HAP-1 (cell line): ENCODE measurements around the gene MGME1.
A peak's percentile ranks its signal among the peaks of the same experiment; 100 is the strongest.

ENCODE experiments used
- DNase-seq, 2 experiments: peaks; one replicate each; pipeline ENCODE4 v3.0.0-alpha.2; 2016 to 2020; ENCODE audit warnings: low spot score in 2 of 2
- H3K27me3 ChIP-seq: fragments of 250-450 bp; sonication (Bioruptor Pico); 2 replicates; pipeline ENCODE4 v1.5.1; 2020; ENCODE audit warnings: low read depth, mild to moderate bottlenecking, moderate library complexity
- H3K36me3 ChIP-seq: fragments of 250-450 bp; sonication (Bioruptor Pico); replicated peaks from 2 replicates; pipeline ENCODE4 v1.5.1; 2020; ENCODE audit warnings: mild to moderate bottlenecking
- H3K4me1 ChIP-seq: fragments of 250-450 bp; sonication (Bioruptor Pico); 2 replicates; pipeline ENCODE4 v1.5.1; 2020; ENCODE audit warnings: mild to moderate bottlenecking
- H3K4me3 ChIP-seq: fragments of 250-450 bp; sonication (Bioruptor Pico); 2 replicates; pipeline ENCODE4 v1.5.1; 2020; ENCODE audit warnings: mild to moderate bottlenecking, moderate library complexity
- H3K9me3 ChIP-seq: fragments of 250-450 bp; sonication (Bioruptor Pico); 2 replicates; pipeline ENCODE4 v1.5.1; 2020; ENCODE audit warnings: mild to moderate bottlenecking, moderate library complexity
- in situ Hi-C: fragments of 300-500 bp; cut with MboI; formaldehyde crosslinking; loops from 3 replicates; pipeline ENCODE4 v1.14.3; 2020; ENCODE audit warnings: low sequenced_read_pairs, inconsistent platforms, mixed read lengths

The MGME1 gene, protein sequence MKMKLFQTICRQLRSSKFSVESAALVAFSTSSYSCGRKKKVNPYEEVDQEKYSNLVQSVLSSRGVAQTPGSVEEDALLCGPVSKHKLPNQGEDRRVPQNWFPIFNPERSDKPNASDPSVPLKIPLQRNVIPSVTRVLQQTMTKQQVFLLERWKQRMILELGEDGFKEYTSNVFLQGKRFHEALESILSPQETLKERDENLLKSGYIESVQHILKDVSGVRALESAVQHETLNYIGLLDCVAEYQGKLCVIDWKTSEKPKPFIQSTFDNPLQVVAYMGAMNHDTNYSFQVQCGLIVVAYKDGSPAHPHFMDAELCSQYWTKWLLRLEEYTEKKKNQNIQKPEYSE

DNA sequence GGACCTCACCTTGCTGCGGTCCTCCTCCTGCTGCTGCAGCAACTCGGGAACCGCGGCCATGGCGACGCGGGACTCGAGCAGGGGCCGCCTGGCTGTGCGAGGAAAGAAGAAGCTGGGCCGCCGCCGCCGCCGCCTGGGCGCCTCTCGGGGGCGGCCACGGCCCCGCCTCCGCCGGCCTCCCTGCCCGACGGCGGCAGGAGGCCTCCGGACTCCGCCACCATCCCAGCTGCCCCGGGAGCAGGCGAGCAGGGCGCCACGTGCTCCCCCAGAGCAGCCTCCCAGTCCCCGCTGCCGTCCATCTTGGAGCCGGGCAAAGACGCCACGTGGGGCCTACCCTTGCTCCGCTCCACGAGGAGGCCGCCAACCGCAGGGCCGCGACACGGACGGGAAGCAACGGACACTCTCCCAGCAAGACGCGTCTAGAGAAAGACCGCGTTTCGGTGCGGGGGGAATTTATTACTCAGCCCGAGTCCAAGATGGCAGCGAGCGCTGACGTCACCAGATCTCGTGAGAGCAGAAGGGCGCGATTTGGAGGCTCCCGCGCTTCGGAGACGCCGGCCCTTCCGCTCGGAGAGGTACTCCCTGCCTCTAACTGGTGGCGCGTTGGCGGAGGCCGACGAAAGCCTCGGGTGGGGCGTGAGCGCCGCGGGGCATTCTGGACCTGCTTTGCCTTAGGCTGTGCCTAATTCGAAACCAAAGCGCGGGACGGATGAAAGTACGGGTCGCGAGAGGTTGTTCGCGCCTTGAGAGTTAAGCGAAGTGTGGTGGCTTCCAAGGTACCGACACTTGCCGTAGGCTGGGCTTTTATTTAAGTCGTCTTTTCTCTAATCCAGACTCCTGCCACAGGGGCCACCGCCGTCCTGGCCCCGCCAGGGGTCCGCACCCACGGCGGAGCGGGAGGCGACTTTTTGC is at the start of gene MGME1, which contains the start of gene SNX5:
Gene MGME1, plus strand, starts transcription at position 653 of the 912 bp plus-strand sequence. CDS start 842 bp downstream, outside the sequence.
Gene SNX5, minus strand, starts transcription at position 429 of the 912 bp plus-strand sequence. Its CDS starts 369 bp downstream, at position 60.
- Histone ChIP-seq H3K9me3 (no peaks in the 10 kb centered on the region), H3K4me3 (peak within 1 kb of the TSS; percentile 92), H3K4me1 (peaks cover 21% of the 10 kb centered on the region), H3K36me3 (peaks cover 39% of the 10 kb centered on the region), H3K27me3 (no peaks in the 10 kb centered on the region)
- peak; percentile 92 to 99 for DNase-seq
- in situ Hi-C loops, result no loop called here

DNA sequence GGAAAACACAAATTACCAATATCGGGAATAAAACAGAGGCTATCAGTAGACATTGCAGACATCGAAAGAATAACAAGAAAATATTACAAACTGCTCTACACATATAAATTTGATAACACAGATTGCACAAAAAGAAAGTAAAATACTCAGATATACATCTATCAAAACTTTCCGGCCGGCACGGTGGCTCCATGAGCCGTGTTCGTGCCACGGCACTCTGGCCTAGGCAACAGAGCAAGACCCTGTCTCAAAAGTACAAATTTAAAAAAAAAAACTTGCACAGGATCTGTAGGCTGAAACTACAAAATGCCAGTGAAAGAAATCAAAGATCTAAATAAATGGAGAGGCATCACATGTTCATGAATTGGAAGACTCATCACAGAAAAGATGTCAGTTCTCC is 49.7 kb upstream of the MGME1 start:
- Histone ChIP-seq H3K4me1 (no peaks in the 10 kb centered on the region), H3K4me3 (no peak overlapping the region), H3K27me3 (no peaks in the 10 kb centered on the region; the same call in 1 of the 2 replicates), H3K36me3 (no peaks in the 10 kb centered on the region), H3K9me3 (no peaks in the 10 kb centered on the region)
- in situ Hi-C loops, result no loop called here
- no peak for DNase-seq

DNA sequence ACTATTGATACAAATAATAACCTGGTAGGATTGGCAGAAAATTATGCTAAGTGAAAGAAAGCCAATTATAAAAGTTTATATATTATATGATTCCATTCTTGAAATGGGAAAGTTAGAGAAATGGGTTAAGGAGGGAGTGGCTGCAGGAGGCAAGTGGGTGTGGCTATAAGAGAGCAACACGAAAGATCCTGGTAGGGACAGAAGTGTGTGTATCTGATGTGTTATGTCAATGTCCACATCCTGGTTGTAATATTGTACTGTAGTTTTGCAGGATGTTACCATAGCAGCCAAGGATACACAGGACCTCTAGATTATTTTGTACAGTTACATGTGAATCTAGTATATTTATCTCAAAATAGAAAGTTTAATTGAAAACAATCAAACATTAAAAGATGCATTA is 47.0 kb upstream of the MGME1 start:
- H3K36me3 ChIP-seq, result no peaks in the 10 kb centered on the region
- in situ Hi-C loops, result no loop called here
- H3K27me3 ChIP-seq, result no peaks in the 10 kb centered on the region; the same call in 1 of the 2 replicates
- H3K9me3 ChIP-seq, result no peaks in the 10 kb centered on the region
- no peak overlapping the region for H3K4me3 ChIP-seq
- DNase-seq, result no peak
- H3K4me1 ChIP-seq, result no peaks in the 10 kb centered on the region

DNA sequence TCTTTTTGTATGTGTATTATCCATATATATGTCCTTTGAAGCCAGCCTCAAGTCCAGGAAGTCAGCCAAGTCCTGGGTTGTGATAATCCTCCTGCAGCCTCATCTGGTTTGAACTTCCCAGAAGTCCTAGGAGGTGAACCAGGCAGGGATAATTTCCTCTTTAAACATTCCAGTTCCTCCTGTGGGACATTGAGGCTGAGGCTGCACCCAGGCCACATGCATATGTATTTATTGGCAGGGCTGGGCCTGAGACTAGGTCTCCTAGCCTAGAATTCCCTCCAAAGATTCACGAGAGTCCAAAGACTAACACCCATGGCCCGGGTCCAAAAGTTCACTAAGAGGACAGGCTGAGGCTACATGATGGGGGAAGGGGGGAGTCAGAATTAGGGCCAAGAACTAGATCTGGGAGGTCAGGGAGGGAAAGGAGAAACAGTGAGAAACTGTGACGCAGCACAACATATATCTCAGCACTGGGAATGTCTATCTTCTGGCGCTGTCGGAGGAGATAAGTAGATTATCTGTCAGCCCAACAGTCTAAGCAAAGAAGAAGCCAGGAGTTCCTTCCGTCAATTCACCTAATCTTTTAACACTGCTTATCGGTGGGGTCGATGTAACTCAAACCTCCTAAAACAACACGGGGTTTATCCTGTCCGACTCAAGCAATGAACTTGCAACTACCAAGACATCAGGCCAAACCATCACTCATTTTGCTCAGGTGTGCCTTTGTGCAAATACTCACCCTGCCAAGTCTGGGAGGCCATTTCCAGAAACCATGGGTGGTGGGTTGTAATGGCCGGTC is 43.5 kb upstream of the MGME1 start:
- no peak overlapping the region for H3K4me3 ChIP-seq
- H3K27me3 ChIP-seq, result no peaks in the 10 kb centered on the region; the same call in 1 of the 2 replicates
- H3K36me3 ChIP-seq, result no peaks in the 10 kb centered on the region
- in situ Hi-C loops, result loop anchor here (25.0 kb wide), 1 partner anchor 413 kb away; no protein-coding TSS in a partner anchor
- DNase-seq, result no peak
- no peaks in the 10 kb centered on the region for H3K4me1 ChIP-seq
- H3K9me3 ChIP-seq, result no peaks in the 10 kb centered on the region

DNA sequence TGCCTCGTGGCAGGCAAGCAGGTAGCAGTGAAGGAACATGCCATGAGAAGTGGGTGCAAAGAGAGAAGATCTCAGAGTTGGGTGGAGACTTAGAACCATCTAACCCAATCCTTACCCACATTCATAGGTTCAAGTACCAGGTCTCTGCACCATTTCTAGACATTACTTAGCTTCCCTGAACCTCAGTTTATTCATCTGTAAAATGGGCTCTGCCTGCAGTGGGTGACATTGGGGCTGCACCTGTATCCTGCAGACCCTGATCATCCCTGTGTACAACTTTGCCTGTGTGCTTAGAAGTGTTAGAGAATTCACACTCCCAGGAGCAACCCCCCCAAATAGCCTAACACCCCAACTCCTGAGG is 42.9 kb upstream of the MGME1 start:
- Histone ChIP-seq H3K36me3 (no peaks in the 10 kb centered on the region), H3K27me3 (no peaks in the 10 kb centered on the region; the same call in 1 of the 2 replicates), H3K9me3 (no peaks in the 10 kb centered on the region), H3K4me3 (no peak overlapping the region), H3K4me1 (no peaks in the 10 kb centered on the region)
- no peak for DNase-seq
- in situ Hi-C loops, result loop anchor here (25.0 kb wide), 1 partner anchor 414 kb away; no protein-coding TSS in a partner anchor

DNA sequence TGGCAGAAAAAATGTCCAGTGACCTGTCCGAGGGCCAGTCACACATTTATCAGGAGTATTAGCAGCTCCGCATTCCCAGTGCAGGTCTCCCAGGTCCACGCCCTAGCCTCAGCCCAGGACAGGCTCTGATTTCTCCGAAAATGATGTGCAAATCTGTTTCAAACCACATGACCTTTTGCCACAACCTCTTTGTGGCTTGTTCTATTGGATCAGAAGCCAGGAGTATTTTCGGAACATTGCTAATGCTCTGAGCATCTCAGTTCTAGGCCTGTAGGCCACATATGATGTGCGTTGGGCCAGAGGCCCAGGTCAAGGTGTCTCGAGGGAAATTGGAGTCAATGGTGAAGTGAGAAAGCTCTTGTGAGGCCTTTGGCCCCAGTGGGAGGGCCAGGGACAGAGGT is 40.6 kb upstream of the MGME1 start:
- H3K4me1 ChIP-seq, result no peaks in the 10 kb centered on the region
- no peaks in the 10 kb centered on the region for H3K9me3 ChIP-seq
- DNase-seq, result no peak
- no peaks in the 10 kb centered on the region; the same call in 1 of the 2 replicates for H3K27me3 ChIP-seq
- in situ Hi-C loops, result loop anchor here (25.0 kb wide), 1 partner anchor 416 kb away; no protein-coding TSS in a partner anchor
- H3K36me3 ChIP-seq, result no peaks in the 10 kb centered on the region
- no peak overlapping the region for H3K4me3 ChIP-seq

DNA sequence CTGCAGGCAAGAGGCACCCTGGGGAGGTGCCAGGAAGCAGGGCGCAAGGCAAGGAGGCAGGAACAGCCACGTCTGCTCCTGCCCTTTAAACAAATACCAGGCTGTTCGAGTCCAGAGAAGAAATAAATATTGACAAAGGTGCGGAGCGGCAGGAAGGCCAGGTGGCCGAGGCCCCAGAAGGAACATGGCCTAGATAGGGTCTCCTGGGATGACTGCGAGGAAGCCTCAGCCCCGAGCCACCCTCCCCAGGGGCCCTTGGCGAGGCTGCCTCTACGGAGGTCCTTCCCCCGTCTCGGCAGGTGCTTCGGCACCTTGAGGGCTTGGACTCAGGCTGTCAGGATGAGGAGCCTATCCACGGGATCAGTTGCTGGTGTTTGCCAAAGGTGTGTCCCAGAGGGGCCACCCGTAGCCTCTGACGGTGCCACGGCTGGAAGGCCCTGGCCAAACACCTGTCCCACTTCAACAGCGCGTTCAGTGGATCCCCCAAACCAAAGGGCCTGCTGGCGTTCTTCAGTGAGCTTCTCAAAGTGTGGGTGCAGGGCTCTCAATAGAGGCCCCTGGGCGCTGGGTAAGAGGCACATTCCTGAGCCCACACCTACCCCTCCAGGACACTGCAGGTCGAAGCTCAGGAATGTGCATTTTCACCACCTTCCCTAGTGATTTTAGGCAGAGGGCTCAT is 40.0 kb upstream of the MGME1 start:
- no peak overlapping the region for H3K4me3 ChIP-seq
- H3K36me3 ChIP-seq, result no peaks in the 10 kb centered on the region
- DNase-seq, result no peak
- no peaks in the 10 kb centered on the region; the same call in 1 of the 2 replicates for H3K27me3 ChIP-seq
- no peaks in the 10 kb centered on the region for H3K9me3 ChIP-seq
- in situ Hi-C loops, result loop anchor here (25.0 kb wide), 1 partner anchor 416 kb away; no protein-coding TSS in a partner anchor
- no peaks in the 10 kb centered on the region for H3K4me1 ChIP-seq

DNA sequence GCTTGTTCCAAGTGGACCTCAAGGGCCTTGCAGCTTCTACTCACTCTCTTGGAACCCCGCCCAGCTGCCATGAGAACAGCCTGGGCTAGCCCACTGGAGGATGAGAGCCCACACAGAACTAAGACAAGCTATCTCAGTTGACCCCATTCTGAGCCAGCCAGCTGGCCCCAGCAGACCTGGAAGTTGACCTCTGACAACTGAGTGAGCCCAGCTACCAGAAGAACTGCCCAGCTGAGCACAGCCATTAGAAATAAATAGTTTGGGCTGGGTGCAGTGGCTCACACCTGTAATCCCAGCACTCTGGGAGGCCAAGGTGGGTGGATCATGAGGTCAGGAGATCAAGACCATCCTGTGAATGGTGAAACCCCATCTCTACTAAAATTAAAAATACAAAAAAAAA is 37.3 kb upstream of the MGME1 start:
- Histone ChIP-seq H3K36me3 (no peaks in the 10 kb centered on the region), H3K27me3 (no peaks in the 10 kb centered on the region), H3K4me1 (no peaks in the 10 kb centered on the region), H3K9me3 (no peaks in the 10 kb centered on the region), H3K4me3 (no peak overlapping the region)
- in situ Hi-C loops, result loop anchor here (25.0 kb wide), 1 partner anchor 419 kb away; no protein-coding TSS in a partner anchor
- no peak for DNase-seq

DNA sequence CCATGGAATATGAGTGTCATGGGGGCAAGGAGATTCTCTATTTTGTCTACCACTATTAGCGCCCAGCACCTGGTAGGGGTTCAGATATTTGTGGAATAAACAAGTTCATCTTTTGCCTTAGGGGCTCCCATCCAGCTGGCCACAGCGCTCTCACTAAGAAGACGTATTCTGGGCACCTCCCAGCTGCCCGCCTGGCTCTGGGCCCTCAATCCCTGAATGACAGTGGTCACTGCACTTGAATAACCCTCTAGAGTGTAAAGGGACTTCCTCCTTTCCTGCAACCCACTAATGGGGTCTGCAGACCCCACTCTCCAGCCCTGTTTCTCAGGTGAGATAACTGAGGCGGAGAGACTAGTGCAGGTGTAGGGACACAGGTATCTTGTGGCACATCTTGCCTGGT is 36.4 kb upstream of the MGME1 start:
- in situ Hi-C loops, result loop anchor here (25.0 kb wide), 1 partner anchor 420 kb away; no protein-coding TSS in a partner anchor
- no peaks in the 10 kb centered on the region for H3K36me3 ChIP-seq
- no peak for DNase-seq
- H3K4me3 ChIP-seq, result no peak overlapping the region
- H3K27me3 ChIP-seq, result no peaks in the 10 kb centered on the region
- no peaks in the 10 kb centered on the region for H3K9me3 ChIP-seq
- no peaks in the 10 kb centered on the region for H3K4me1 ChIP-seq

DNA sequence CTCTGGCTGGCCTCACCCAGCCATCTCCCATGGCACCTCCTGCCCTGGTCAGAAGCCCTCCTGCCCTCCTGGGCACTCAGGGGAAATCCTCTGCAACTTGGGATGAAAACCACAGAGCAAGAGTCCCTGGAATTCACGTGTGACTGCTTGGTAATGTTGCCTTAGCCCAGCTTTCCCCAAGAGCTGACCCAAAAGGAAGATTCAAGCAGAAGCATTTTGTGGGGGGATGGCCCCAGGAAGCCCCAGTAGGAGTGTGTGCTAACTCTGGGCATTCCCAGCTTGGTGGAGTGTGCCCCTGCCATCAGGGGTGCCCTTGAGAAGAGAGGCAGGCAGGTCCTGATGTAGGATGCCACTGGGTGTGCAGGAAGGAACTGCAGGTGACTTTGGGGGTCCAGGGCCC is 35.7 kb upstream of the MGME1 start:
- H3K4me3 ChIP-seq, result no peak overlapping the region
- DNase-seq, result no peak
- no peaks in the 10 kb centered on the region for H3K9me3 ChIP-seq
- H3K4me1 ChIP-seq, result no peaks in the 10 kb centered on the region
- no peaks in the 10 kb centered on the region for H3K27me3 ChIP-seq
- in situ Hi-C loops, result loop anchor here (25.0 kb wide), 1 partner anchor 421 kb away; no protein-coding TSS in a partner anchor
- H3K36me3 ChIP-seq, result no peaks in the 10 kb centered on the region

DNA sequence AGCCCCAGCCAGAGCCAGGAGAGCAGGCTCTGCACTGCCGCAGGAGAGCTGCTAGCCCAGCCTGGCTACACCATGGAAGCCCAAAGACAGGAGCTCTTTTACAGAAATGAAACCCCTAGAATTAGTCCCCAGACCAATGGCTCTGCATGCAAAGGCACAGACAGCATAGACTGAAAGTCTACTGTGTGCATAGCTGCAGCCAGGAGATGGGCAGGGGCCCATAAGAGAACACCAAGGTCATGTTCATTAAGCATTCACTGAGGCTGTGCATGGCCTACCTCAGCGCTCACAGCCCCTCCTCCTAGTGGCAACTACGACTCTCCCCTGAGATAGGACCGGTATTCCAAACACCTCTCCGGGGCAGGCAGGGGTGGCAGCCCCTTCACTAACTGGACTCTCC is 35.1 kb upstream of the MGME1 start:
- DNase-seq, result no peak
- in situ Hi-C loops, result loop anchor here (25.0 kb wide), 1 partner anchor 421 kb away; no protein-coding TSS in a partner anchor
- Histone ChIP-seq H3K27me3 (no peaks in the 10 kb centered on the region), H3K4me3 (no peak overlapping the region), H3K4me1 (no peaks in the 10 kb centered on the region), H3K9me3 (no peaks in the 10 kb centered on the region), H3K36me3 (no peaks in the 10 kb centered on the region)

DNA sequence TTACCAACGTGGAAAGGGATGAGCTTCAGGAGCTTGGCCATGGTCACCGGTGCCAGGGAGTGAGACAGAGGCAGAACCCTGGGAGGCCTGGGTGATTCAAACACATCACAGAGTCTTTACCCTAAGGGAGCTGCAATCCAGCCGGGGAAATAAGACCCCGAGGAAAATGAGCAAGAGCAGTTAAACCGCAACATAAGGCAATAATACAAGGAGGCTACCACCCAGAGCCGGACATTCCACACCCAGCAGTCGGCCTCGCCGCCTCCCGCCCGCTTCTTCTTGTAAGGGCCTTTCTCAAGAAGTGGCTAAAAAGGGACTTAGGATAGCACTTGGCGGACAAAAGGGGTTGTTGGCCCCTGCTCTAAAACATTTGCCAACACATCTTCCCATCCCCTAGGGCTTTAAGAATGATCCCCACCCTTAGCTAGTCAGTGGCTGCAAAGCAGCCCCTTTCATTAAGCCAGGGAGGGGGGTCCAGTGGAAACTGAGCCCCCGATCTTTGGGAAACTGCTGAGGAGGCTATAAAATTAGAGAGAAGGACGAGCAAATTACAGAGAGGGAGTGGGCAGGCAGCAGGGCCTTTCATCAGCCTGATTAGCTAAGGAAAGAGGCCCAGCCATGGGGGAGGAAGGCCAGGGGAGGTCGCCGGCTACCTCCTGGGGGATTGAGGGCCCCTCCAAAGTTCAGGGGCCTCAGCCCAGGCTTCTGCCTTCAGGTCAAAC is 34.5 kb upstream of the MGME1 start:
- Histone ChIP-seq H3K4me3 (no peak overlapping the region), H3K9me3 (no peaks in the 10 kb centered on the region), H3K4me1 (no peaks in the 10 kb centered on the region), H3K36me3 (no peaks in the 10 kb centered on the region), H3K27me3 (no peaks in the 10 kb centered on the region)
- no peak for DNase-seq
- in situ Hi-C loops, result loop anchor here (25.0 kb wide), 1 partner anchor 422 kb away; no protein-coding TSS in a partner anchor
